Astrocyte (in vitro differentiated cells and primary cell): ENCODE data around the gene CD207.

Source experiments
- CTCF ChIP-seq: IDR thresholded peaks from 2 replicates; pipeline ENCODE4 v1.5.1; 2011; ENCODE audit warnings: low read depth, mild to moderate bottlenecking, inconsistent platforms, low read length, moderate library complexity; ENCODE audit not compliant: insufficient read depth
- EZH2 ChIP-seq: IDR thresholded peaks from 2 replicates; pipeline ENCODE4 v1.6.1; 2012; ENCODE audit warnings: mild to moderate bottlenecking, low read length, inconsistent platforms; ENCODE audit not compliant: insufficient read depth

GRCh38 chr2:70828914-70829824 lies 6.4 kb downstream of the CD207 start:
- TF ChIP-seq CTCF: no peak
- no peak for TF ChIP-seq EZH2
